Testis (tissue), 3 donors: ENCODE data around the gene PPARG. TPM values are rescaled to one million over a fixed set of nuclear protein-coding genes. Genes with fewer than 3 reads are reported as not detected.
"Not testable (repeated sequence)": the region's sequence is repeated elsewhere in the genome, so short reads cannot be mapped to it uniquely, and the experiment has no call there.

ENCODE experiments used
- DNase-seq: peaks from one replicate; pipeline ENCODE4 v3.0.0-alpha.2; 2019
- H3K27ac ChIP-seq, 2 donors: fragments of 200-600 bp; sonication (generic); one replicate each; pipeline ENCODE4 v1.5.1; 2019
- H3K27me3 ChIP-seq: fragments of 200-600 bp; sonication (generic); one replicate; pipeline ENCODE4 v1.5.1; 2019
- H3K36me3 ChIP-seq: fragments of 200-600 bp; sonication (generic); one replicate; pipeline ENCODE4 v1.5.1; 2017; ENCODE audit warnings: low read depth; ENCODE audit errors: missing control alignments
- H3K4me1 ChIP-seq: fragments of 200-600 bp; sonication (generic); one replicate; pipeline ENCODE4 v1.5.1; 2019
- H3K4me3 ChIP-seq, 2 donors: fragments of 200-600 bp; sonication (generic); one replicate each; pipeline ENCODE4 v1.5.1; 2017 to 2019
- H3K9me3 ChIP-seq: fragments of 200-600 bp; sonication (generic); one replicate; pipeline ENCODE4 v1.5.1; 2017
- CTCF ChIP-seq, 3 experiments: fragments of 450-650 bp in 2 of 3; fragments of 200-600 bp in 1 of 3; sonication (generic) in 1 of 3; IDR thresholded peaks; one replicate each; pipeline ENCODE4 v1.5.1; 2016 to 2019; ENCODE audit warnings: antibody characterized with exemption in 3 of 3, mild to moderate bottlenecking in 2 of 3, moderate library complexity in 1 of 3
- POLR2A ChIP-seq: fragments of 450-650 bp; IDR thresholded peaks from one replicate; pipeline ENCODE4 v1.6.1; 2017; ENCODE audit warnings: antibody characterized with exemption, mild to moderate bottlenecking, moderate library complexity
- WGBS, 2 donors: methylation state at CpG; one replicate each; pipeline ENCODE4 v1.1.5; 2018; 5-methylcytosine and 5-hydroxymethylcytosine counted together
- intact Hi-C: fragments of 100-400 bp; cut with DNase I; formaldehyde crosslinking; loops from one replicate; pipeline ENCODE4 v1.15.1; 2023; ENCODE audit warnings: low total_unique reads
- polyA plus RNA-seq: library from polyadenylated mRNA; stranded (reverse); fragments of 350-450 nt; fragmentation: Illumina TruSeq; extraction: RNeasy Lipid Tissue Mini Kit (QIAGEN cat#74804); gene quantifications from one replicate; pipeline ENCODE4 v1.2.3, GENCODE V29; 2014; ENCODE audit warnings: low read depth, low replicate concordance; ENCODE audit not compliant: insufficient read depth
- total RNA-seq, 2 donors: library from RNA; depleted of rRNA; stranded (reverse); fragments of >200 nt; gene quantifications; one replicate each; pipeline ENCODE4 v1.2.3, GENCODE V29; 2016

Gene PPARG
- total and polyA plus RNA-seq, 3 donors from 2014 or later: 12.1 to 18.7 (median 17.6) TPM

- Histone ChIP-seq H3K4me3 (no peak overlapping the region), H3K27me3 (no peaks in the 10 kb centered on the region), H3K27ac (no peak overlapping the region), H3K36me3 (no peaks in the 10 kb centered on the region), H3K9me3 (no peaks in the 10 kb centered on the region), H3K4me1 (no peaks in the 10 kb centered on the region)
- WGBS, 2 donors: 86 to 94% methylated on average over 3 of the region's 3 CpGs
- TF ChIP-seq CTCF (IDR thresholded peaks at IDR 0.05): no peak
- TF ChIP-seq POLR2A: no peak
- intact Hi-C loops: no loop called here
- DNase-seq: no peak
These were observed 91.6 kb downstream of the PPARG start for GRCh38 chr3:12380461-12380860.

- 86 to 94% methylated on average over 1 of the region's 1 CpG for WGBS, 2 donors
- H3K27ac ChIP-seq: no peak overlapping the region
- no peaks in the 10 kb centered on the region for H3K27me3 ChIP-seq
- intact Hi-C loops: no loop called here
- H3K4me3 ChIP-seq: no peak overlapping the region
- H3K9me3 ChIP-seq: no peaks in the 10 kb centered on the region
- no peaks in the 10 kb centered on the region for H3K36me3 ChIP-seq
- no peaks in the 10 kb centered on the region for H3K4me1 ChIP-seq
- TF ChIP-seq CTCF (IDR thresholded peaks at IDR 0.05) (no peak), POLR2A (no peak)
- no peak for DNase-seq
These were observed 92.3 kb downstream of the PPARG start for GRCh38 chr3:12381199-12381598.

GRCh38 chr3:12383218-12383617 is 94.3 kb downstream of the PPARG start:
- no peaks in the 10 kb centered on the region for H3K4me1 ChIP-seq
- no peak for DNase-seq
- 85 to 91% methylated on average over 2 of the region's 2 CpGs for WGBS, 2 donors
- H3K27ac ChIP-seq: no peak overlapping the region
- intact Hi-C loops: no loop called here
- H3K36me3 ChIP-seq: no peaks in the 10 kb centered on the region
- no peak overlapping the region for H3K4me3 ChIP-seq
- no peaks in the 10 kb centered on the region for H3K9me3 ChIP-seq
- no peaks in the 10 kb centered on the region for H3K27me3 ChIP-seq
- TF ChIP-seq POLR2A (no peak), CTCF (IDR thresholded peaks at IDR 0.05) (no peak)

- intact Hi-C loops: no loop called here
- no peaks in the 10 kb centered on the region for H3K9me3 ChIP-seq
- no peaks in the 10 kb centered on the region for H3K27me3 ChIP-seq
- no peak overlapping the region for H3K4me3 ChIP-seq
- no peaks in the 10 kb centered on the region for H3K4me1 ChIP-seq
- TF ChIP-seq POLR2A (no peak), CTCF (IDR thresholded peaks at IDR 0.05) (no peak)
- H3K36me3 ChIP-seq: no peaks in the 10 kb centered on the region
- DNase-seq: no peak
- H3K27ac ChIP-seq: no peak overlapping the region
- WGBS, 2 donors: 87 to 93% methylated on average over 1 of the region's 1 CpG
These were observed 95.8 kb downstream of the PPARG start for GRCh38 chr3:12384451-12385233.

GRCh38 chr3:12386514-12387291 is 97.8 kb downstream of the PPARG start:
- DNase-seq, H3K36me3 ChIP-seq, H3K9me3 ChIP-seq, H3K4me1 ChIP-seq, H3K27me3 ChIP-seq, intact Hi-C loops, H3K4me3 ChIP-seq, H3K27ac ChIP-seq: not testable (repeated sequence)
- WGBS, 2 donors: 58 to 63% methylated on average over 4 of the region's 4 CpGs
